COLO829 (cell line): ENCODE measurements around the gene BPTF.
"Not testable (repeated sequence)": the region's sequence is repeated elsewhere in the genome, so short reads cannot be mapped to it uniquely, and the experiment has no call there.

Experiments used
- DNase-seq: peaks from one replicate; pipeline ENCODE4 v3.0.0; 2012; ENCODE audit warnings: low spot score

Gene BPTF

GRCh38 chr17:67824735-67825626 is at the start of gene BPTF:
Gene BPTF (plus strand): TSS chr17:67825503. CDS start chr17:67825725, 222 bp downstream.
- peak; percentile 62 for DNase-seq

- no peak for DNase-seq
These were observed 46.1 kb upstream of the BPTF start for GRCh38 chr17:67779098-67779672.

GRCh38 chr17:67784364-67785121 is 40.8 kb upstream of the BPTF start:
- DNase-seq, result no peak

- DNase-seq, result no peak
These were observed 40.2 kb upstream of the BPTF start for GRCh38 chr17:67785122-67785477.

- DNase-seq, result no peak
These were observed 39.8 kb upstream of the BPTF start for GRCh38 chr17:67785504-67785903.

- peak; percentile 62 for DNase-seq
These were observed 24.8 kb upstream of the BPTF start for GRCh38 chr17:67800495-67800928.

GRCh38 chr17:67801626-67802175 is 23.6 kb upstream of the BPTF start:
- DNase-seq, result no peak

- no peak for DNase-seq
These were observed 14.8 kb upstream of the BPTF start for GRCh38 chr17:67810464-67810863.

- DNase-seq, result not testable (repeated sequence)
These were observed 12.9 kb upstream of the BPTF start for GRCh38 chr17:67812380-67812779.

GRCh38 chr17:67813803-67814180 is 11.5 kb upstream of the BPTF start:
- DNase-seq, result no peak

- no peak for DNase-seq
These were observed 6.9 kb upstream of the BPTF start for GRCh38 chr17:67818110-67819002.

GRCh38 chr17:67819722-67820121 is 5.6 kb upstream of the BPTF start:
- no peak for DNase-seq

GRCh38 chr17:67821871-67822367 is 3.4 kb upstream of the BPTF start:
- no peak for DNase-seq

- DNase-seq, result not testable (repeated sequence)
These were observed 611 bp downstream of the BPTF start for GRCh38 chr17:67825627-67826601.

GRCh38 chr17:67829331-67829730 is 4.0 kb downstream of the BPTF start:
- no peak for DNase-seq

- DNase-seq, result no peak
These were observed 5.1 kb downstream of the BPTF start for GRCh38 chr17:67830440-67830839.

- no peak for DNase-seq
These were observed 6.0 kb downstream of the BPTF start for GRCh38 chr17:67831268-67831667.

- DNase-seq, result no peak
These were observed 7.8 kb downstream of the BPTF start for GRCh38 chr17:67833134-67833533.

GRCh38 chr17:67833946-67834631 is 8.8 kb downstream of the BPTF start:
- no peak for DNase-seq
